Measurements from ENCODE around the gene ADCK1.
"Not testable (repeated sequence)": the region's sequence is repeated elsewhere in the genome, so short reads cannot be mapped to it uniquely, and the experiment has no call there.

The ADCK1 gene

GRCh38 chr14:77812028-77812427 lies 12.1 kb downstream of the ADCK1 start:
- no peak for DNase-seq

GRCh38 chr14:77812682-77813081 lies 12.8 kb downstream of the ADCK1 start:
- not testable (repeated sequence) for DNase-seq

GRCh38 chr14:77822307-77822706 lies 22.4 kb downstream of the ADCK1 start:
- DNase-seq: no peak

- no peak for DNase-seq
These were observed 22.8 kb downstream of the ADCK1 start for GRCh38 chr14:77822741-77823140.

GRCh38 chr14:77823378-77823777 lies 23.5 kb downstream of the ADCK1 start:
- no peak for DNase-seq

- DNase-seq: no peak
These were observed 26.1 kb downstream of the ADCK1 start for GRCh38 chr14:77825895-77826519.

GRCh38 chr14:77830692-77831091 lies 30.8 kb downstream of the ADCK1 start:
- DNase-seq: no peak

GRCh38 chr14:77832297-77832696 lies 32.4 kb downstream of the ADCK1 start:
- no peak for DNase-seq

- no peak for DNase-seq
These were observed 38.0 kb downstream of the ADCK1 start for GRCh38 chr14:77837926-77838325.

GRCh38 chr14:77838831-77839511 lies 39.1 kb downstream of the ADCK1 start:
- no peak for DNase-seq

- no peak for DNase-seq
These were observed 43.3 kb downstream of the ADCK1 start for GRCh38 chr14:77843195-77843594.

- DNase-seq: no peak
These were observed 43.7 kb downstream of the ADCK1 start for GRCh38 chr14:77843651-77844050.

GRCh38 chr14:77844802-77845201 lies 44.9 kb downstream of the ADCK1 start:
- no peak for DNase-seq

GRCh38 chr14:77848031-77848430 lies 48.1 kb downstream of the ADCK1 start:
- DNase-seq: no peak

GRCh38 chr14:77849711-77850110 lies 49.8 kb downstream of the ADCK1 start:
- DNase-seq: no peak

GRCh38 chr14:77853919-77854318 lies 54.0 kb downstream of the ADCK1 start:
- no peak for DNase-seq

- no peak for DNase-seq
These were observed 57.0 kb downstream of the ADCK1 start for GRCh38 chr14:77856941-77857340.

GRCh38 chr14:77859934-77860570 lies 60.1 kb downstream of the ADCK1 start:
- no peak for DNase-seq

- DNase-seq: no peak
These were observed 61.3 kb downstream of the ADCK1 start for GRCh38 chr14:77861201-77861600.

- peak; percentile 38 for DNase-seq
These were observed 62.4 kb downstream of the ADCK1 start for GRCh38 chr14:77862154-77862786.

GRCh38 chr14:77864085-77864484 lies 64.2 kb downstream of the ADCK1 start:
- DNase-seq: no peak

- DNase-seq: no peak
These were observed 64.7 kb downstream of the ADCK1 start for GRCh38 chr14:77864580-77864979.

GRCh38 chr14:77865455-77865854 lies 65.5 kb downstream of the ADCK1 start:
- no peak for DNase-seq

- no peak for DNase-seq
These were observed 67.0 kb downstream of the ADCK1 start for GRCh38 chr14:77866932-77867331.
